ENCODE results near the gene PARD3. TPM values are rescaled to one million over a fixed set of nuclear protein-coding genes. Genes with fewer than 3 reads are reported as not detected.

The PARD3 gene
- total RNA-seq, 2 donors from 2014 or later = 41.7 to 48.8 TPM

- no peak overlapping the region for H3K9ac ChIP-seq (ENCODE audit: low read depth in 2 of 2, low read length in 2 of 2)
- no peak overlapping the region for H3K4me3 ChIP-seq
- H3K36me3 ChIP-seq = no peaks in the 10 kb centered on the region
- no peaks in the 10 kb centered on the region for H3K27me3 ChIP-seq
- intact Hi-C loops (cut with DNase I) = no loop called here
- DNase-seq = no peak
- no peak overlapping the region for H3K27ac ChIP-seq
- no peaks in the 10 kb centered on the region for H3K4me1 ChIP-seq
- no peaks in the 10 kb centered on the region for H3K9me3 ChIP-seq
- TF ChIP-seq CTCF (IDR thresholded peaks at IDR 0.05) = no peak
Observed at GRCh38 chr10:34180749-34181148, 634.3 kb downstream of the PARD3 start.

GRCh38 chr10:34179280-34179679, 635.8 kb downstream of the PARD3 start:
- intact Hi-C loops (cut with DNase I) = no loop called here
- Histone ChIP-seq H3K27me3 (no peaks in the 10 kb centered on the region), H3K9ac (ENCODE audit: low read depth in 2 of 2, low read length in 2 of 2) (no peak overlapping the region), H3K36me3 (no peaks in the 10 kb centered on the region), H3K4me1 (no peaks in the 10 kb centered on the region), H3K9me3 (no peaks in the 10 kb centered on the region), H3K4me3 (no peak overlapping the region), H3K27ac (no peak overlapping the region)
- DNase-seq = no peak
- TF ChIP-seq CTCF (IDR thresholded peaks at IDR 0.05) = no peak

GRCh38 chr10:34178756-34179155, 636.3 kb downstream of the PARD3 start:
- no peaks in the 10 kb centered on the region for H3K27me3 ChIP-seq
- no peaks in the 10 kb centered on the region for H3K9me3 ChIP-seq
- no peaks in the 10 kb centered on the region for H3K4me1 ChIP-seq
- H3K4me3 ChIP-seq = no peak overlapping the region
- DNase-seq = no peak
- no peak overlapping the region for H3K9ac ChIP-seq (ENCODE audit: low read depth in 2 of 2, low read length in 2 of 2)
- H3K36me3 ChIP-seq = no peaks in the 10 kb centered on the region
- H3K27ac ChIP-seq = no peak overlapping the region
- intact Hi-C loops (cut with DNase I) = no loop called here
- TF ChIP-seq CTCF (IDR thresholded peaks at IDR 0.05) = no peak

- H3K4me3 ChIP-seq = no peak overlapping the region
- no peaks in the 10 kb centered on the region for H3K27me3 ChIP-seq
- no peaks in the 10 kb centered on the region for H3K9me3 ChIP-seq
- no peak overlapping the region for H3K27ac ChIP-seq
- intact Hi-C loops (cut with DNase I) = no loop called here
- no peak overlapping the region for H3K9ac ChIP-seq (ENCODE audit: low read depth in 2 of 2, low read length in 2 of 2)
- H3K4me1 ChIP-seq = no peaks in the 10 kb centered on the region
- no peaks in the 10 kb centered on the region for H3K36me3 ChIP-seq
- no peak for DNase-seq
- TF ChIP-seq CTCF (IDR thresholded peaks at IDR 0.05) = no peak
Observed at GRCh38 chr10:34178196-34178595, 636.9 kb downstream of the PARD3 start.

GRCh38 chr10:34177445-34177844, 637.7 kb downstream of the PARD3 start:
- DNase-seq = no peak
- Histone ChIP-seq H3K36me3 (no peaks in the 10 kb centered on the region), H3K9ac (ENCODE audit: low read depth in 2 of 2, low read length in 2 of 2) (no peak overlapping the region), H3K4me3 (no peak overlapping the region), H3K27ac (no peak overlapping the region), H3K9me3 (no peaks in the 10 kb centered on the region), H3K27me3 (no peaks in the 10 kb centered on the region), H3K4me1 (no peaks in the 10 kb centered on the region)
- intact Hi-C loops (cut with DNase I) = no loop called here
- no peak for TF ChIP-seq CTCF (IDR thresholded peaks at IDR 0.05)

GRCh38 chr10:34176351-34176750, 638.7 kb downstream of the PARD3 start:
- Histone ChIP-seq H3K4me1 (no peaks in the 10 kb centered on the region), H3K9ac (ENCODE audit: low read depth in 2 of 2, low read length in 2 of 2) (no peak overlapping the region), H3K9me3 (no peaks in the 10 kb centered on the region), H3K4me3 (no peak overlapping the region), H3K27me3 (no peaks in the 10 kb centered on the region), H3K27ac (no peak overlapping the region), H3K36me3 (no peaks in the 10 kb centered on the region)
- intact Hi-C loops (cut with DNase I) = no loop called here
- no peak for DNase-seq
- no peak for TF ChIP-seq CTCF (IDR thresholded peaks at IDR 0.05)

Data from colonic mucosa (tissue), 4 donors.